Activated CD8-positive, alpha-beta memory T cell treated with anti-CD3 and anti-CD28 coated beads for 36 hours (primary cell): ENCODE results near the gene GARIN1A. TPM values are rescaled to one million over a fixed set of nuclear protein-coding genes. Genes with fewer than 3 reads are reported as not detected.
"Not testable (repeated sequence)": the region's sequence is repeated elsewhere in the genome, so short reads cannot be mapped to it uniquely, and the experiment has no call there.

Experiments
- CTCF ChIA-PET: fragments of 350-600 bp; sonication (Branson Sonifier 250); formaldehyde crosslinking; loops from one replicate; lab custom pipeline; 2021; ENCODE audit warnings: antibody characterized with exemption; lab: Charles Lee
- POLR2A ChIA-PET: fragments of 350-600 bp; sonication (Branson Sonifier 250); formaldehyde crosslinking; loops from one replicate; lab custom pipeline; 2021; ENCODE audit warnings: antibody characterized with exemption; lab: Charles Lee
- total RNA-seq, 2 experiments: library from RNA; stranded (reverse); gene quantifications; one replicate each; pipeline ENCODE4 v1.2.3, GENCODE V29; 2021

GARIN1A gene
- total RNA-seq = under 1 TPM; 0.21 to 0.30 TPM

GRCh38 chr7:128671992-128672391, at the start of gene GARIN1A:
Gene GARIN1A, plus strand, starts transcription at chr7:128672292. Its CDS starts 106 bp downstream, at chr7:128672398.
- ChIA-PET POLR2A (interaction anchor here (0.6 kb wide), 1 partner anchor 64 kb away, joined by 3 read pairs; no protein-coding TSS in a partner anchor), CTCF (interaction anchor here (0.6 kb wide), 1 partner anchor 163 kb away, joined by 3 read pairs; no protein-coding TSS in a partner anchor)

GRCh38 chr7:128627124-128627523, 45.0 kb upstream of the GARIN1A start:
- POLR2A ChIA-PET, CTCF ChIA-PET: not testable (repeated sequence)

DNA sequence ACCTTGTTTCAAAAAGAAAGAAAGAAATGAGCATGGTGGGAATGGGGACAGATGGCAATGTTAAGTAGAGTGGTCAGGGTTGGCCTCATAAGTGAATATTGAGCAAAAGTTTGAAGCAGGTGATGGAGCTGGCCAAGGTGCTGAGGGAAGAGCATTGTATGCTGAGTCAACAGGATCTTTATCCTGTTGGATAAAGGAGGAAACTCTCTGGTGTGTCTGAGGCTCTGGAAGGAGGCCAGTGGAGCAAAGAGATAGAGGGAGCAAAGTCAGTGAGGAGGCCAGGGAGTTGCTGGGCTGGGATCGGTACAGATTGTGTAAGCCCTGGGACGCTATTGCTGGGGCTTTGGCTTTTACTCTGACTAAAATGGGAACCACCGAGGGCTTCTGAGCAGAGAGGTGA, 38.2 kb upstream of the GARIN1A start:
- CTCF ChIA-PET, POLR2A ChIA-PET: not testable (repeated sequence)

DNA sequence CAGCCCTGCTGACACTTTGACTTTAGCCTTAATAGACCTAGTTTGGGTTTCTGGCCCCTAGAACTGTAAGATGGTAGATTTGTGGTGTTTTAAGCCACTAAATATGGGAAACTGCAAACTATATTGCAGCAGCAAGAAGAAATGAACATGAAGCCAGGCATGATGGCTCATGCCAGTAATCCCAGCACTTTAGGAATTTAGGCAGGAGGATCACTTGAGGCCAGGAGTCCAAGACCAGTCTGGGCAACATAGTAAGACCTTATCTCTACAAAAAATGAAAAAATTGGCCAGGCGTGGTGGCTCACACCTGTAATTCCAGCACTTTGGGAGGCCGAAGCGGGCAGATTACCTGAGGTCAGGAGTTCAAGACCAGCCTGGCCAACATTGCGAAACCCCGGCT, 26.9 kb upstream of the GARIN1A start:
- CTCF ChIA-PET, POLR2A ChIA-PET: not testable (repeated sequence)

DNA sequence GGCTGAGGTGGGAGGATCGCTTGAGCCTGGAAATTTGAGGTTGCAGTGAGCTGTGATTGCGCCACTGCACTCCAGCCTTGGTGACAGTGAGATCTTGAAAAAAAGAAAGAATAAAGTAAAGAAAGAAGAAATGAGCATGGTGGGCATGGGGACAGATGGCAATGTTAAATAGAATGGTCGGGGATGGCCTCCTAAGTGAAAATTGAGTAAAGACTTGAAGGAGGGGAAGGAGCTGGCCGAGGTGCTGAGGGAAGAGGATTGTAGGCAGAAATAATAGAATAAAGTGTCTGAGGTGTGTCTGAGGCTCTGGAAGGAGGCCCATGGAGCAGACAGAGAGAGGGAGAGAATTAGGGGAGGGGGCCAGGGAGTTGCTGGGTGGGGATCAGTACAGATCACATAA, 26.2 kb upstream of the GARIN1A start:
- CTCF ChIA-PET, POLR2A ChIA-PET: not testable (repeated sequence)

DNA sequence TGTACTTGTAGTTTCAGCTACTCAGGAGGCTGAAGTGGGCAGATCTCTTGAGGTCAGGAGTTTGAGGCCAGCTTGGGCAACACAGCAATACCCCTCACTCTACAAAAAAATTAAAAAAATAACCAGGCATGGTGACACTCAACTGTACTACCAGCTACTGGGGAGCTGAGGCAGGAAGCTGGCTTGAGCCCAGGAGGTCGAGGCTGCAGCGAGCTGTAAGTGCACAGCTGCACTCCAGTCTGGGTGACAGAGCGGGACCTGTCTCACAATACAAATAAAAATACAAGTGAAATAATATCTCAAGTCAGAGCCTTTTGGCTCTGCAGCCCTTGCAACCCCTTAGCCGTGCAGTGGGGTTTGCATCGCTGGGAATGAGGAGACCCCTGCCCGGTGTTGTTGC, 25.2 kb upstream of the GARIN1A start:
- POLR2A ChIA-PET, CTCF ChIA-PET: not testable (repeated sequence)

GRCh38 chr7:128651096-128651495, 21.0 kb upstream of the GARIN1A start:
- CTCF ChIA-PET, POLR2A ChIA-PET: not testable (repeated sequence)

GRCh38 chr7:128652606-128653005, 19.5 kb upstream of the GARIN1A start:
- CTCF ChIA-PET, POLR2A ChIA-PET: not testable (repeated sequence)

DNA sequence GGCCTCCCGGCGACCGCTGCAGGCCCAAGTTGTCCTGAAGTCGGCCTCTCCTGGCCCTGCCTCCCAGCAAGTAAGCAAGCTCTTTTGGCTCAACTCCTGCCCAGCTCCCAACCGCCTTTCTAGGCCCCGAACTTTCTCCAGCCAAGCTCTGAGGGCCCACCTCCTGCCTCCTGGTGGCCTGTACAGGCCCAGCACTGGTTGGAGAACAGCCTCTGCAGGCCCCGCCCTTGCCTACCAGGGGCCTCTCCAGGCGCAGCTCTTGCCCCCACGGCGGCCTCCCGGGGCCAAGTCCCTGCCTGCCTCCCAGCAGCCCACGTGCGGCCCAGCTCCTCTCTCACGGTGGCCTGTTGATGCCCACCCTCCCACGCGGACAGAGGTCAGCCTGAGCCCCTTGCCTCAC, 18.9 kb upstream of the GARIN1A start:
- POLR2A ChIA-PET, CTCF ChIA-PET: not testable (repeated sequence)

GRCh38 chr7:128654080-128654479, 18.0 kb upstream of the GARIN1A start:
- POLR2A ChIA-PET, CTCF ChIA-PET: not testable (repeated sequence)

DNA sequence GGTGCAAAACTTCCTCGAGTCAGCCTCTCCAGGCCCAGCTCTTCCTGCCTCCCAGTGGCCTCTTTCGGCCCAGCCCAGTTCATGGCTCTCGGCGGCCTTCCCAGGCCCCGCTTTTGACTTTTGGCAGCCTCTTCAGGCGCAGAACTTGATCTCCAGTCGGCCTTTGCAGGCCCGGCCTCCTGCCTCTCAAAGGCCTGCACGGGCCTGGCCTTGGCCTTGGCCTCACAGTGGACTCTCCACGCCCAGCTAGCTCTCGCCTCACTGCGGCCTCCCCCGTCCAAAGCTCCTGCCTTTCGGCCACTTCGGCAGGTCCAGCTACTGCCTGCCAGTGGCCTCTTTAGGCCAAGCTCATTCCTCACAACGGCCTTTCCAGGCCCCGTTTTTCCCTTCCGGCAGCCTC, 17.6 kb upstream of the GARIN1A start:
- CTCF ChIA-PET, POLR2A ChIA-PET: not testable (repeated sequence)

DNA sequence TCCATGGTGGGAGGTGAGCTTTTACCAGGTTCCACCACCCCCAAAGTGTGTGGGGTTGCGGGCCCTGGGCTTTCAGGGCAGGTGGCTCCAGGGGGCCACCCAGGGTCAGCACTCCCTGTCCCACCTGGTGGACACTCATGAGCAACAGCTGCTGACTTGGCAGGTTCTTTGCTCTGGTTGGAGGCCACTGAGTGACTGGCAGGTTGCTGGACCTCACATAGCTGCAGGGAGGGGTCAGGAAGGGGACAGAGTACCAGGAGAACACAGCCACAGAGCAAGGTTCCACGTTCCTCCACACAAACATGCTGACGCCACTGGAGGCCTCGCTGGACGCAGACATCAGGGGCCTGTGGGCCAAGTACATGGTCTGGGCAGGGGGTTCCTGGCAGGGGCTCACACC, 13.7 kb upstream of the GARIN1A start:
- CTCF ChIA-PET = not testable (repeated sequence)
- POLR2A ChIA-PET = interaction anchor here (0.6 kb wide), 1 partner anchor 22 kb away, joined by 3 read pairs; no protein-coding TSS in a partner anchor

DNA sequence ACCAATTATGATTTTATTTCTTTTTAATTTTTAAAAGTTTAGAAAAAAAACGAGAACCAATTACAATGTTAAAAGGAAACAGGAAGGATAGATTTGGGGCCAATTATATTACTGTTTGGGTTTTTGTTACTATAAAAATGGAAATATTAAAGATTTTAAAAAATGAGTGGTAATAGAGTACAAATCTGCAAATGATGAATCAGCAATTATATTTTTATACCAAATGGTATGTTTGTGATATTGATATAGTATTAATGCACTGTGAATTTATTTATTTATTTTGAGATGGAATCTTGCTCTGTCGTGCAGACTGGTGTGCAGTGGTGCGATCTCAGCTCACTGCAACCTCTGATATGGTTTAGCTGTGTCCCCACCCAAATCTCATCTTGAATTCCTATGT, 11.5 kb upstream of the GARIN1A start:
- ChIA-PET POLR2A (no interaction called here), CTCF (interaction anchor here (0.6 kb wide), 1 partner anchor 252 kb away, joined by 3 read pairs; no protein-coding TSS in a partner anchor)

DNA sequence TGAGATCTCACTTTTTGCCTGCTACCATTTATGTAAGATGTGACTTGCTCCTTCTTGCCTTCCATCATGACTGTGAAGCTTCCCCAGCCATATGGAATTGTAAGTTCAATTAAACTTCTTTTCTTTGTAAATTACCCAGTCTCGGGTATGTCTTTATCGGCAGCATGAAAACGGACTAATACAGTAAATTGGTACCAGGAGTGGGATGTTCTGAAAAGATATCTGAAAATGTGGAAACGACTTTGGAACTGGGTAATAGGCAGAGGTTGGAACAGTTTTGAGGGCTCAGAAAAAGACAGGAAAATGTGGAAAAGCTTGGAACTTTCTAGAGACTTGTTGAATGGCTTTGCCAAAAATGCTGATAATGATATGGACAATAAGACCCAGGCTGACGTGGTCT, 10.6 kb upstream of the GARIN1A start:
- CTCF ChIA-PET = no interaction called here
- POLR2A ChIA-PET = no interaction called here

- POLR2A ChIA-PET = no interaction called here
Observed at GRCh38 chr7:128662091-128662490, 10.0 kb upstream of the GARIN1A start.

GRCh38 chr7:128663223-128663622, 8.9 kb upstream of the GARIN1A start:
- CTCF ChIA-PET, POLR2A ChIA-PET: not testable (repeated sequence)

More at GRCh38 chr7:128662091-128662490, 10.0 kb upstream of the GARIN1A start:
- CTCF ChIA-PET = no interaction called here

DNA sequence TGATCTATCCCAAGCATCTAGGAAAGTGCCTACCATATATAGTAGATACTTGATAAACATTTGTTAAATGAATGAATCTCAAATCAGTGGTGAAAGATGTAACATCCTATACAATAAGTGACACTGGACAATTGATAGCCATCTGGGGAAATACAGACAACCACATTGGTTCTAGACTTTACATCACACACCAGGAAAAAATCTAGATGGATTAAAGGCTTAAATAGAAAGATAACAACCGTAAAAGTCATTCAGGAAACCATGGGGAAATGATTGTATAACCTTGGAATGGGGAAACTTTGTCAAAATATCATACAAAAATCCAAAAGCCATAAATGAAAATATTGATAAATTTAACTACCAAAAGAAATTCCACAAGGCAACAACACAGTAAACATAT, 7.0 kb upstream of the GARIN1A start:
- CTCF ChIA-PET = no interaction called here
- POLR2A ChIA-PET = no interaction called here

DNA sequence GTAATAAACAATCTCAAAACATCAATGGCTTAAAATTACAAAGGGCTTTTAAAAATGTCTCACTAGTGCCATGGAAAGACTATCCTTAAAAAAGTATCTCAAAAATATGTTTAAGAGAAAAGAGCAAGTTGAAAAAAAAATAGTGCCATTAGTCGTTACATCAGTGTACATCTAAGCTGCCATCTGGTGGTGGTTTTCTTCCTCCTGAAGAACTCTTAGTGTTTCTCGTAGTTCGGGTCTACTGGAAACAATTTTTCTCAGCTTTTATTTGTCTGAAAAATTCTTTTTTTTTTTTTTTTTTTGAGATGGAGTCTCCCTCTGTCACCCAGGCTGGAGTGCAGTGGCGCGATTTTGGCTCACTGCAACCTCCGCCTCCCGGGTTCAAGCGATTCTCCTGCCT, 5.9 kb upstream of the GARIN1A start:
- ChIA-PET POLR2A (no interaction called here), CTCF (interaction anchor here (0.7 kb wide), 1 partner anchor 859 kb away, joined by 3 read pairs; no protein-coding TSS in a partner anchor)

GRCh38 chr7:128672927-128673517, 930 bp downstream of the GARIN1A start:
- ChIA-PET CTCF (no interaction called here), POLR2A (interaction anchor here (0.7 kb wide), 1 partner anchor 732 kb away, joined by 3 read pairs; no protein-coding TSS in a partner anchor)

- ChIA-PET POLR2A (interaction anchor here (0.7 kb wide), 1 partner anchor 732 kb away, joined by 3 read pairs; no protein-coding TSS in a partner anchor), CTCF (no interaction called here)
Observed at GRCh38 chr7:128673571-128673970, 1.5 kb downstream of the GARIN1A start.

- POLR2A ChIA-PET = no interaction called here
Observed at GRCh38 chr7:128676665-128677064, 4.6 kb downstream of the GARIN1A start.

More at GRCh38 chr7:128676665-128677064, 4.6 kb downstream of the GARIN1A start:
- CTCF ChIA-PET = no interaction called here
